AG09309 (cell line): Measurements from ENCODE around the gene PLXNC1.

Source experiments
- DNase-seq: peaks from one replicate; pipeline ENCODE4 v3.0.0-alpha.2; 2010; ENCODE audit warnings: low read depth
- H3K4me3 ChIP-seq: 2 replicates; pipeline ENCODE4 v1.5.1; 2011; ENCODE audit warnings: mild to moderate bottlenecking, low read depth, low read length, moderate library complexity; ENCODE audit not compliant: control insufficient read depth
- TF ChIP-seq, protein P1 (sequence below): IDR thresholded peaks from 2 replicates; pipeline ENCODE4 v1.5.1; 2011; ENCODE audit warnings: mild to moderate bottlenecking, low read depth, low read length, inconsistent platforms; ENCODE audit not compliant: insufficient read depth, control insufficient read depth; ENCODE audit errors: missing control alignments

PLXNC1 gene

DNA sequence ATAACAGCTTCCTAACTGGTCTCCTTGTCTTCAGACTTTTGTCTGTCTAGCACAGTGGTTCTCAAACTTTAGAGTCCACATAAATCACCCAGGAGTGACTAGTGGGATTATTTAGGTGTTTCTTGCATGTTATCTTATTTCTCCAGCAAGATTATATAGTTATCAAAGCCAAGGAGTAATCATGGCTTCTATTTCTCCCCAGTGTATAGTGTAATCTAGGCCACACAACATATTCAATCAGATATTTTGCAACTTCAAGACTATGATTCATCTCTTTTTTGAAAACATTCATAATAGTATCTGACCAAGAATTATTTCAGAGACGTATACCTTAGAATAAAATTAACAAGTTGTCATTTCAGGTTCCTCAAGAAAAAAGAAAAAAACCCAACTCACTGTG is 179.4 kb downstream of the PLXNC1 start:
- TF ChIP-seq, protein P1, sequence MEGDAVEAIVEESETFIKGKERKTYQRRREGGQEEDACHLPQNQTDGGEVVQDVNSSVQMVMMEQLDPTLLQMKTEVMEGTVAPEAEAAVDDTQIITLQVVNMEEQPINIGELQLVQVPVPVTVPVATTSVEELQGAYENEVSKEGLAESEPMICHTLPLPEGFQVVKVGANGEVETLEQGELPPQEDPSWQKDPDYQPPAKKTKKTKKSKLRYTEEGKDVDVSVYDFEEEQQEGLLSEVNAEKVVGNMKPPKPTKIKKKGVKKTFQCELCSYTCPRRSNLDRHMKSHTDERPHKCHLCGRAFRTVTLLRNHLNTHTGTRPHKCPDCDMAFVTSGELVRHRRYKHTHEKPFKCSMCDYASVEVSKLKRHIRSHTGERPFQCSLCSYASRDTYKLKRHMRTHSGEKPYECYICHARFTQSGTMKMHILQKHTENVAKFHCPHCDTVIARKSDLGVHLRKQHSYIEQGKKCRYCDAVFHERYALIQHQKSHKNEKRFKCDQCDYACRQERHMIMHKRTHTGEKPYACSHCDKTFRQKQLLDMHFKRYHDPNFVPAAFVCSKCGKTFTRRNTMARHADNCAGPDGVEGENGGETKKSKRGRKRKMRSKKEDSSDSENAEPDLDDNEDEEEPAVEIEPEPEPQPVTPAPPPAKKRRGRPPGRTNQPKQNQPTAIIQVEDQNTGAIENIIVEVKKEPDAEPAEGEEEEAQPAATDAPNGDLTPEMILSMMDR, result no peak
- no peak overlapping the region for H3K4me3 ChIP-seq
- no peak for DNase-seq

DNA sequence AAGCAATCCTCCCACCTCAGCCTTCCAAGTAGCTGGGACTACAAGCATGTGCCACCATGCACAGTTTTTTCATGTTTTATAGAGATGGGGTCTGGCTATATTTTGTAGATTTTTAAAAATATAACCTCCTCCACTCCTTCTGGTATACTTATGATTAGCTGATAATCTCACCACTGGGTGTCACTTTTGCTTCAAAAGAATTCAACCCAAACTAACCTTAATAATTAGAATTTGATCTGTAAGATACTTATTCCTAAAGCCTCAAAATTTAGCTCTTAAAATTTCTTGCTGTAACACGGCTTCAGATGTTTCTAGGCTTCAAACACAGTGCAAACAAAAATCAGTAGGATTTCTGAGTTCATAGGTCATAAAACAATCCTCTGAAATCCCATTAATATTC is 181.0 kb downstream of the PLXNC1 start:
- no peak overlapping the region for H3K4me3 ChIP-seq
- TF ChIP-seq, protein P1, result no peak
- no peak for DNase-seq

DNA sequence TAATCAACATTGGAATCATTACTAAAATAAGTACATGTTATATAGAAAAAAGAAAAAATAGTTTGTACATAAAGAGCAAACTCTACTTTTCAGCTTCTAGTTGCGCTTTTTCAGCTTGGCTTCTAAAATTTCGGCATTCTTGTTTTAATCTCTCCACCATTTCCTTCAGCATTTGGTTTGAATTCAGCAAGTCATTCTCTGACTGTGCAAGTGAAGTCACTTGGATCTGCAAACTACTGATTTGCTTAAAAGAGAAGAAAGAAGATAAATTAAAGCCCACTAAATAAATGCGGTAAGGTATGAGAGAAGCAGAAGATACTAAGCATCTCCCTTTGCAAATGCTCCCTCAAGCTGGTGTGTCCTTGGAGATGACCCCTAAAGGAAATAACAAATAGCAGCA is 185.0 kb downstream of the PLXNC1 start:
- TF ChIP-seq, protein P1, result no peak
- DNase-seq, result no peak
- H3K4me3 ChIP-seq, result no peak overlapping the region

DNA sequence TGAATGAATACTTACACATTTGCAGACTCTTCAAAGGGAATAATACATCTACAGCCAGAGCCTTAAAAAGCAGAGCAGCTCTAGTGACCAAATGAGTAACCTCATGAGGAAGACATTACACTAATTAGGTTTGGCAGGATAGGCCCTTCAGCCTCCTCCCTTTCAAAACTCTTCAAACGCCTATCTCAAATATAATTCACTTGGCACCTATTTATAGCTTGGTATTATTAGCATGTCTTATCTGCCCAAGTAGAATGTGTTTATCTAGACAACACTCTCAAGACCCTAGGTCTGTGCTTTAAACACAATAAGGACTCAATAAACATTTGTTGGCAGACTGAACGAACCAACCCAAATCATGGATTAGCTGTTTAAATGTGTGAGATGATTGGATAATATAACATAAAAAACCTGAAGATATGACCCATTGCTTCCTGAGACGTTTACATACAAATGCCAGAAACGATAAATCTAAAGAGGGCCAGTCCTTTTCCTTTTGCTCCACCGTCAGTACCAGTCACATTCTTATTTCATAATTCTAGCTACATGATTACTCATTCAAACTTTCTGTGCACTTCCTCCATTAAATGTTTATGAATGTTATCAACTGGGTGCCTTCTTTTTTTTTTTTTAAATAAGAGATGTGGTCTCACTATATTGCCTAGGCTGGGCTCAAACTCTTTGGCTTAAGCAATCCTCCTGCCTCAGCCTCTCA is 188.0 kb downstream of the PLXNC1 start:
- DNase-seq, result no peak
- no peak overlapping the region for H3K4me3 ChIP-seq
- TF ChIP-seq, protein P1, result no peak

DNA sequence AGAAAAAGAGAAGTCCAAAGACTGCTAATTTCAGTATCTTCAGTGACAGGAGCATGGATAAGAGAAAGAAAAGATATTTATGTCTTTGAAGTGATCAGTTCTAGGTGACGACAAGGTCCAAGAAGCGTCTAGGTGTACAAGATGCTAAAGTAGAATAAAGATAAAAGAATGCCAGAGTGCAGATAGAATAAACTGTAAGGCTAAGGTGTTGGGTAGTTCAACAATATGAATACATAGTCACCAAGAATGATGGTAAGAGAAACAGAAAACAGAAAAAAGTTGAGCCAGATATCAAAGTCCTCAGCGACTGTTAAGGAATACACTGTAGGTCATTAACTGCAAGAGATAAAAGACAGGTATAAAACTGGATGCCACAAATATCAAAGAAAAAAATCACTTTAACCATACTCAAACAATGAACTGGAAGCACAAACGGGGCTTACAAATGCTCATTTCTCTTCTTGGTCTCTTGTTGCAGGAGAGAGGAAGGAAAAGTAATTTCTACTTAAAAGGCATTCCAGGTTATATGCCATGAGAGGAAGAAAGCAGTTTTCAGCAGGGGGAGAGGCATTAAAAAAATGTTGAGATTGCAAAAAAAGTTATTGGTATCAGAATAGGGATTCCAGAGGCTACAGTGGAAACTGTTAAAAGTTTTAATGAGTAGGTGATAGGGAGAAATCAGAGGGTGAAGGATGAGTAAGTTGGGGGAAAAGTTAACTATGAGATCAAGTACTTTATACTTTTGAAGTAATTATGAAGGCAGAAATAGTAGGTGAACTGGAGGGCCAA is 189.8 kb downstream of the PLXNC1 start:
- DNase-seq, result no peak
- TF ChIP-seq, protein P1, result no peak
- H3K4me3 ChIP-seq, result no peak overlapping the region

DNA sequence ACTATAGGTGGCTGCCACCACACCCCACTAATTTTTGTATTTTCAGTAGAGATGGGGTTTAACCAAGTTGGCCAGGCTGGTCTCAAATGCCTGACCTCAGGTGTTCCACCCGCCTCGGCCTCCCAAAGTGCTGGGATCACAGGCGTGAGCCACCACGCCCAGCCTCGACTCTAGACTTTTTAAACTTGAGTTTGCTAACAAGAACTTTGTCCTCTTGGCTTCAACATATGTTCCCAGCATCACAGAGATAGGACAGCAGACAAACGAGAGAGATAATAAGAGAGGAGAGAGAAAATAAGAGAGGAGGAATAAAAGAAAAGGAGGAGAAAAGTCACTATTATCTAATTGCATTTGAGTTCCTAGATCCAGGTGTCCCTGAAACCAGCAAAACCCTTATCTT is 192.2 kb downstream of the PLXNC1 start:
- TF ChIP-seq, protein P1, result no peak
- no peak for DNase-seq
- no peak overlapping the region for H3K4me3 ChIP-seq

DNA sequence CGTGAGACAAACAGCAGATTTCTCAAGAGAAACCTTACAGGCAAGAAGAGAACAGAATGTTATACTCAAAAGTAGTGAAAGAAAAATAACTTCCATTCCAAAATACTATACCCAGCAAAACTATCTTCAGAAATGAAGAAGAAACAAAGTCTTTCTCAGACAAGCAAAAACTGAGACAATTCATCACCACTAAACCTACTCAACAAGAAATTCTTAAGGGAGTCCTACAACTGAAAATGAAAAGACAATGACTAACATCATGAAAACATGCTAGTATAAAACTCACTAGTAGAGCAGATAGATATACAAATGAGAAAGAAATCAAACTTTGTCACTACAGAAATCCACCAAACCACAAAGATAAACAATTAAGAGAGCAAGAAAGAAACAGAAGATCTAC is 204.8 kb downstream of the PLXNC1 start:
- no peak for DNase-seq
- TF ChIP-seq, protein P1, result no peak
- no peak overlapping the region for H3K4me3 ChIP-seq
